Uterus (tissue), 2 donors: ENCODE measurements around the gene RPS17.
A peak's percentile ranks its signal among the peaks of the same experiment; 100 is the strongest.

Source experiments
- POLR2A ChIP-seq, 2 donors: fragments of 450-650 bp; IDR thresholded peaks; one replicate each; pipeline ENCODE4 v1.6.1; 2016; ENCODE audit warnings: antibody characterized with exemption in 2 of 2, mild to moderate bottlenecking in 1 of 2, moderate library complexity in 1 of 2
- TF ChIP-seq, protein P1 (sequence below), 4 experiments: fragments of 200-600 bp in 2 of 4; fragments of 450-650 bp in 2 of 4; sonication (generic) in 2 of 4; IDR thresholded peaks; one replicate each; pipeline ENCODE4 v1.5.1; 2016 to 2019; ENCODE audit warnings: antibody characterized with exemption in 4 of 4, mild to moderate bottlenecking in 2 of 4, moderate library complexity in 1 of 4

DNA sequence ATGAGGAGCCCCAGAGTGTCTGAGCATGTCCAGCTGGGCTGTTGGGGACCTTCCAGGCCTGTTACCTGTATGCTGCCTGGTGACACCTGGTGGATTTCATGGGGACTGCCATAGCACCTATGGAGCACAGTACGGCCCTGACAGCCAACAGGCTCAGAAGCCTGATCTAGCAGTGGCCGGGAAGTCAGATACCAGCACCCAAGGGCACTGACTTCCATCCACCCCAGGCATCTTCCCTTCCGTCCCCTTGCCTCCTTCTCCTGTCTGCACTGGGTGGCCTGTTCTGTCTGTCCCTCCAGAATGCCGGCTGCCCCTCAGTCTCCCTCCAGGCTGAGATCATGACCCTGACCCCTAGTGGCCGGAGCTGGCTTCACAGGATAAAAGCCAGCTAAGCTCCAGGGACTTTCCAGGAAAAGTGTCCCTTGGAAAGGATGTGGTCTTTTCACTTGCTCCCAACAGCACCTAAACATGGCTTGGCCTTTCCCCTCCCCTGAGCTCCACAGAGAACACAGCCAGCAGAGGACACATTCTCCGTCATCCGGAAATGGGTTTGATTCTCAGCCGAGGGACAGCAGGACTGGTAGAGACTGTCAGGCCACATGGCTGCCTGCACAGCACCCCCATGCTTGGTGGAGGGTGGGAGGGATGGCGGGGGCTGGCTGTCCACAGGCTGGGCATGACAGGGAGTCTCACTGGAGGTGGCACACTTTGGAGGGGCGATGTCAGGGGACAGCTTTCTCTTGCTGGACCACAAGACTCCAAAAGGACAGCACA, 9.5 kb downstream of the RPS17 start:
- TF ChIP-seq, protein P1, sequence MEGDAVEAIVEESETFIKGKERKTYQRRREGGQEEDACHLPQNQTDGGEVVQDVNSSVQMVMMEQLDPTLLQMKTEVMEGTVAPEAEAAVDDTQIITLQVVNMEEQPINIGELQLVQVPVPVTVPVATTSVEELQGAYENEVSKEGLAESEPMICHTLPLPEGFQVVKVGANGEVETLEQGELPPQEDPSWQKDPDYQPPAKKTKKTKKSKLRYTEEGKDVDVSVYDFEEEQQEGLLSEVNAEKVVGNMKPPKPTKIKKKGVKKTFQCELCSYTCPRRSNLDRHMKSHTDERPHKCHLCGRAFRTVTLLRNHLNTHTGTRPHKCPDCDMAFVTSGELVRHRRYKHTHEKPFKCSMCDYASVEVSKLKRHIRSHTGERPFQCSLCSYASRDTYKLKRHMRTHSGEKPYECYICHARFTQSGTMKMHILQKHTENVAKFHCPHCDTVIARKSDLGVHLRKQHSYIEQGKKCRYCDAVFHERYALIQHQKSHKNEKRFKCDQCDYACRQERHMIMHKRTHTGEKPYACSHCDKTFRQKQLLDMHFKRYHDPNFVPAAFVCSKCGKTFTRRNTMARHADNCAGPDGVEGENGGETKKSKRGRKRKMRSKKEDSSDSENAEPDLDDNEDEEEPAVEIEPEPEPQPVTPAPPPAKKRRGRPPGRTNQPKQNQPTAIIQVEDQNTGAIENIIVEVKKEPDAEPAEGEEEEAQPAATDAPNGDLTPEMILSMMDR (IDR thresholded peaks at IDR 0.05), result peak in 3 of 4 experiments; percentile 68 to 76 (median 70)
- TF ChIP-seq POLR2A (IDR thresholded peaks at IDR 0.05), result peak in 1 of 2 donors; percentile 9
